GM19395 (cell line): ENCODE measurements around the gene ENTPD1.

ENCODE experiments used
- ATAC-seq: cut with Tn5 transposase; IDR thresholded peaks from one replicate; pipeline ENCODE4 v1.9.1; 2021; ENCODE audit warnings: mild to moderate bottlenecking, moderate library complexity; ENCODE audit not compliant: unreplicated experiment

The ENTPD1 gene

GRCh38 chr10:95821720-95822119 is 65.8 kb downstream of the ENTPD1 start:
- no peak for ATAC-seq

- ATAC-seq, result no peak
Observed at GRCh38 chr10:95830044-95830443, 74.1 kb downstream of the ENTPD1 start.

GRCh38 chr10:95831076-95831475 is 75.1 kb downstream of the ENTPD1 start:
- ATAC-seq, result no peak

- no peak for ATAC-seq
Observed at GRCh38 chr10:95831515-95831914, 75.6 kb downstream of the ENTPD1 start.

- ATAC-seq, result peak; percentile 84
Observed at GRCh38 chr10:95832216-95833041, 76.5 kb downstream of the ENTPD1 start.

- no peak for ATAC-seq
Observed at GRCh38 chr10:95833042-95833610, 77.2 kb downstream of the ENTPD1 start.

GRCh38 chr10:95834406-95834805 is 78.4 kb downstream of the ENTPD1 start:
- ATAC-seq, result no peak

GRCh38 chr10:95835149-95835860 is 79.3 kb downstream of the ENTPD1 start:
- ATAC-seq, result no peak

GRCh38 chr10:95835911-95836310 is 79.9 kb downstream of the ENTPD1 start:
- no peak for ATAC-seq

- no peak for ATAC-seq
Observed at GRCh38 chr10:95836610-95837355, 80.8 kb downstream of the ENTPD1 start.

- peak; percentile 32 for ATAC-seq
Observed at GRCh38 chr10:95837356-95837776, 81.4 kb downstream of the ENTPD1 start.

- ATAC-seq, result peak; percentile 51
Observed at GRCh38 chr10:95837783-95838182, 81.8 kb downstream of the ENTPD1 start.

- no peak for ATAC-seq
Observed at GRCh38 chr10:95840121-95840520, 84.2 kb downstream of the ENTPD1 start.

GRCh38 chr10:95840681-95841080 is 84.7 kb downstream of the ENTPD1 start:
- ATAC-seq, result no peak

GRCh38 chr10:95841661-95842498 is 85.9 kb downstream of the ENTPD1 start:
- ATAC-seq, result peak; percentile 51

- no peak for ATAC-seq
Observed at GRCh38 chr10:95845411-95845810, 89.4 kb downstream of the ENTPD1 start.

GRCh38 chr10:95847007-95847406 is 91.0 kb downstream of the ENTPD1 start:
- ATAC-seq, result no peak

- ATAC-seq, result no peak
Observed at GRCh38 chr10:95848841-95849240, 92.9 kb downstream of the ENTPD1 start.

GRCh38 chr10:95850791-95851190 is 94.8 kb downstream of the ENTPD1 start:
- ATAC-seq, result no peak
